ENCODE data around the gene TMEM62. TPM values are rescaled to one million over a fixed set of nuclear protein-coding genes. Genes with fewer than 3 reads are reported as not detected.

Gene TMEM62
- total RNA-seq, 1 donor from 2014 or later: 19.1 TPM

DNA sequence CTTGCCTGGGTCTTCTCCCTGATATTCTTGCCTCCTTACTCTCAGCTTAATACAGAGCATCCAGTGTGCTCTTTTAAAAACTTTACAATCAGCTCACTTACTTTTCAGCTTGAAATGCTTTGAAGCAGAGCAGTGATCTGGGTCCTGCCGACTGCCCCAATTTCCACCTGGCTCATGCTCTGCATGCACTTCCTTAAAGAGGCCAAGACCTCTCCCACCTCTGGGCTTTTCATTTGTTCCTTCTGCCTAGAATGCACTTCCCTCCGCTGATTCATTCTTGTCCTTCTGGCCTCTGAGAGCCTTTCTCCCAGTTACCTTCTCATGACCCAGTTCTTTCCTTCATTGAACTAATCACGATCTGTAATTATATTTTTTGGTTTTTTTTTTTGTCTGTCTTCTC is 49.9 kb downstream of the TMEM62 start:
- no peaks in the 10 kb centered on the region for H3K36me3 Mint-ChIP-seq (ENCODE audit: unreplicated experiment)
- H3K4me1 Mint-ChIP-seq (ENCODE audit: low read depth, unreplicated experiment): peaks cover 2% of the 10 kb centered on the region
- no peak overlapping the region for H3K27ac Mint-ChIP-seq (ENCODE audit: unreplicated experiment)
- H3K4me3 Mint-ChIP-seq (ENCODE audit: unreplicated experiment): no peak overlapping the region
- TF ChIP-seq, protein P1, sequence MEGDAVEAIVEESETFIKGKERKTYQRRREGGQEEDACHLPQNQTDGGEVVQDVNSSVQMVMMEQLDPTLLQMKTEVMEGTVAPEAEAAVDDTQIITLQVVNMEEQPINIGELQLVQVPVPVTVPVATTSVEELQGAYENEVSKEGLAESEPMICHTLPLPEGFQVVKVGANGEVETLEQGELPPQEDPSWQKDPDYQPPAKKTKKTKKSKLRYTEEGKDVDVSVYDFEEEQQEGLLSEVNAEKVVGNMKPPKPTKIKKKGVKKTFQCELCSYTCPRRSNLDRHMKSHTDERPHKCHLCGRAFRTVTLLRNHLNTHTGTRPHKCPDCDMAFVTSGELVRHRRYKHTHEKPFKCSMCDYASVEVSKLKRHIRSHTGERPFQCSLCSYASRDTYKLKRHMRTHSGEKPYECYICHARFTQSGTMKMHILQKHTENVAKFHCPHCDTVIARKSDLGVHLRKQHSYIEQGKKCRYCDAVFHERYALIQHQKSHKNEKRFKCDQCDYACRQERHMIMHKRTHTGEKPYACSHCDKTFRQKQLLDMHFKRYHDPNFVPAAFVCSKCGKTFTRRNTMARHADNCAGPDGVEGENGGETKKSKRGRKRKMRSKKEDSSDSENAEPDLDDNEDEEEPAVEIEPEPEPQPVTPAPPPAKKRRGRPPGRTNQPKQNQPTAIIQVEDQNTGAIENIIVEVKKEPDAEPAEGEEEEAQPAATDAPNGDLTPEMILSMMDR (IDR thresholded peaks at IDR 0.05; ENCODE audit: partially characterized antibody, unreplicated experiment): no peak
- H3K9me3 Mint-ChIP-seq (ENCODE audit: unreplicated experiment): peaks cover 4% of the 10 kb centered on the region
- DNase-seq: no peak
- H3K27me3 Mint-ChIP-seq (ENCODE audit: unreplicated experiment): peaks cover 4% of the 10 kb centered on the region

DNA sequence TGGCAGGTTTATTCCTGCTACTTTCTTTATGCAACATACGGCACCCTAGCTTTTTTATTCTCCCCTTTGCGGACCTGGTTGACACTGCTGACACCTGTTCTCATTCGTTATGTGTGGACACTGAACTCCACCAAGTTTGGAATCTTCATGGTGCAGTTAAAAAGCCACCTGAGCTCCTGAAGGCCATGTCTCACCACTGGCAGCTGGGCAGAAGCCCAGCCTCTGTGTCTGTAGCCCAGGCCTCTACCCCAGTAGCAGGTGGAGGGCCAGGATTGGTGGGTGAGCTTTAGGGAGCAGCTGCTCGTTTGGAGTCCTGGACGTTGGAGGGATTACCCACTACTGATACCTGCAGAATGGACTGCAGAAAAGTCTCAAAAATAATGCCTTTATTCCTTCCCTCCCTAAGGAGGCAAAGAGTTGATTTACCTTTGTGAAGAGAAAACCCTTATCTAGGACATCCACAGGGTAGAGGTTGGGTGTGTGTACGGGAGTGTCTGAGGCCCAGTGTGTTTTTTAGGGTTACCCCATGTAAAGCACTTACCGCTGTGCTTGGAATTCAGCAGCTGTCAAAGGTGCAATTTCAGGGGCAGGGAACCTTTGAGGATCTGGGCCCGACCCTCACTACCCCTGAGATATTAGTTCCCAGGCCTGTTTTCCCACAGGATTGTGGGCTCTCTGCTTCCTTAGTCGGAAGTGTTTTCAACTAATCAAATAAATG is 51.2 kb downstream of the TMEM62 start:
- DNase-seq: no peak
- Mint-ChIP-seq H3K27ac (ENCODE audit: unreplicated experiment) (peak overlapping the region; percentile 79), H3K27me3 (ENCODE audit: unreplicated experiment) (peaks cover 4% of the 10 kb centered on the region), H3K36me3 (ENCODE audit: unreplicated experiment) (no peaks in the 10 kb centered on the region), H3K4me3 (ENCODE audit: unreplicated experiment) (peak overlapping the region; percentile 81), H3K9me3 (ENCODE audit: unreplicated experiment) (peaks cover 4% of the 10 kb centered on the region), H3K4me1 (ENCODE audit: low read depth, unreplicated experiment) (peaks cover 2% of the 10 kb centered on the region)
- TF ChIP-seq, protein P1 (IDR thresholded peaks at IDR 0.05; ENCODE audit: partially characterized antibody, unreplicated experiment): no peak

DNA sequence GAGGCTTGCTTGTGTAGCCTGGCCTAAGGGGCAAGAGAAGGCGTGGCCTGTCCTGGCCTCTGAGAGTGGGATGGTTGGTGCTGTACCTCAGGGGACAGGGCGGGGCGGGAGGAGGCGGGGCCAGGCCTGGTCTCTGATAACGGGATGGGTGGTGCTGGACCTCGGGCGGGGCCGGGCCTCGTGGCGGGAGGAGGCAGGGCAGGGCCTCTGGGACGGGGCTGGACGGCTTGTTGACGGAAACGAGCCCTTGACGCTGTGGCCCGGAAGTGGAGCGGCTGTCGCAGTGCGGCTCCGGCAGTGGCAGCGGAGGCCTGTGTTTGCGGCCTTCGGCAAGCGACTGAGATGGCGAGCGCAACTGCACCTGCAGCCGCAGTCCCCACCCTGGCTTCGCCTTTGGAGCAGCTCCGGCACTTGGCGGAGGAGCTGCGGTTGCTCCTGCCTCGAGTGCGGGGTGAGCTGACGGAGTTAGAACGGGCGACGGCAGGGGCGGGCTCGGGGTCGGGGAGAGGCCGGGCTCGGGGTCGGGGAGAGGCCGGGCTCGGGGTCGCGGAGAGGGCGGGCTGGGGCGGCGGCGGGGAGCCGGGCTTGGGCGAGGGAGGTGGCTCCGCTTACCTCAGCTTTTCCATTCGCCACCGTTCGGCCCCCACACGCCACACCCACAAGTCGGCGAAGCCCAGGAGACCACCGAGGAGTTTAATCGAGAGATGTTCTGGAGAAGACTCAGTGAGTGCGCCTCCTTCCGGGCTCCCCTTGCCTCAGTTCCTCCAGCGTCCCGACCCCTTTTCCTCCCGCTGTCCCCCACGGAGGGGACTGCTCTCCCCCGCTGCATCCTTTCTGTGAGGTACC is 52.0 kb downstream of the TMEM62 start, which contains the start of gene CCNDBP1:
TSS of gene CCNDBP1 (plus strand) at position 247 of the 846 bp plus-strand sequence. CDS start at position 343, 96 bp downstream.
- Mint-ChIP-seq H3K27ac (ENCODE audit: unreplicated experiment) (peak within 1 kb of the TSS; percentile 90), H3K4me1 (ENCODE audit: low read depth, unreplicated experiment) (peaks cover 2% of the 10 kb centered on the region), H3K36me3 (ENCODE audit: unreplicated experiment) (no peaks in the 10 kb centered on the region), H3K9me3 (ENCODE audit: unreplicated experiment) (peaks cover 4% of the 10 kb centered on the region), H3K4me3 (ENCODE audit: unreplicated experiment) (peak within 1 kb of the TSS; percentile 98), H3K27me3 (ENCODE audit: unreplicated experiment) (peaks cover 4% of the 10 kb centered on the region)
- DNase-seq: peak; percentile 99
- TF ChIP-seq, protein P1 (IDR thresholded peaks at IDR 0.05; ENCODE audit: partially characterized antibody, unreplicated experiment): peak; percentile 63

DNA sequence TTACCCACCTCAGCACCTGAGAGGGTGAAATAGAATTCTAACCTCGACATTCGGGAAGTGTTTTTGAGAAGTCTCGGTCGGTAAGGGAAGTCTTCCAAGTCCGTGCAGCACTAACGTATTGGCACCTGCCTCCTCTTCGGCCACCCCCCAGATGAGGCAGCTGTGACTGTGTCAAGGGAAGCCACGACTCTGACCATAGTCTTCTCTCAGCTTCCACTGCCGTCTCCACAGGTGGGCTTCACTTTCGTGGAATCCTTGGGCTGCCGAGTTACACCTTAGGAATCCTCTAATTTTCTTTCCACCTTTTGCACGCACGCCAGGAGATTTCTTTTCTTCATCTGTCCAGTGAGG is 52.6 kb downstream of the TMEM62 start:
- no peak for DNase-seq
- Mint-ChIP-seq H3K4me3 (ENCODE audit: unreplicated experiment) (peak overlapping the region; percentile 98), H3K4me1 (ENCODE audit: low read depth, unreplicated experiment) (peaks cover 2% of the 10 kb centered on the region), H3K27me3 (ENCODE audit: unreplicated experiment) (peaks cover 4% of the 10 kb centered on the region), H3K36me3 (ENCODE audit: unreplicated experiment) (no peaks in the 10 kb centered on the region), H3K9me3 (ENCODE audit: unreplicated experiment) (peaks cover 4% of the 10 kb centered on the region), H3K27ac (ENCODE audit: unreplicated experiment) (peak overlapping the region; percentile 90)
- TF ChIP-seq, protein P1 (IDR thresholded peaks at IDR 0.05; ENCODE audit: partially characterized antibody, unreplicated experiment): peak; percentile 23

Measured in glutamatergic neuron (in vitro differentiated cells).